Liver (tissue), 9 donors: ENCODE data around the gene NCOR2. TPM values are rescaled to one million over a fixed set of nuclear protein-coding genes. Genes with fewer than 3 reads are reported as not detected.

Source experiments
- DNase-seq: peaks from one replicate; pipeline ENCODE4 v3.0.0-alpha.2; 2017; ENCODE audit warnings: low spot score
- H3K27ac ChIP-seq, 2 donors: one replicate each; pipeline ENCODE4 v1.7.0; 2013; ENCODE audit warnings: inconsistent platforms in 2 of 2, low read length in 2 of 2, control low read depth in 1 of 2, low read depth in 1 of 2, mild to moderate bottlenecking in 1 of 2
- H3K27me3 ChIP-seq, 4 donors: one replicate each; pipeline versions ENCODE4 v1.6.1 to v1.7.0; 2013; ENCODE audit warnings: low read length in 3 of 4, inconsistent platforms in 1 of 4, mild to moderate bottlenecking in 1 of 4, moderate library complexity in 1 of 4; ENCODE audit not compliant: control insufficient read depth in 4 of 4, insufficient read depth in 4 of 4
- H3K36me3 ChIP-seq, 4 donors: one replicate each; pipeline versions ENCODE4 v1.6.1 to v1.7.0; 2013; ENCODE audit warnings: low read length in 3 of 4, mild to moderate bottlenecking in 3 of 4, low read depth in 1 of 4, moderate library complexity in 1 of 4; ENCODE audit not compliant: control insufficient read depth in 4 of 4, insufficient read depth in 3 of 4
- H3K4me1 ChIP-seq, 4 donors: one replicate each; pipeline versions ENCODE4 v1.6.1 to v1.7.0; 2013; ENCODE audit warnings: low read length in 3 of 4, mild to moderate bottlenecking in 3 of 4, moderate library complexity in 1 of 4; ENCODE audit not compliant: control insufficient read depth in 4 of 4, insufficient read depth in 4 of 4
- H3K4me3 ChIP-seq, 3 donors: one replicate each; pipeline versions ENCODE4 v1.6.1 to v1.7.0; 2013; ENCODE audit warnings: low read length in 3 of 3, control low read depth in 1 of 3, low read depth in 1 of 3, mild to moderate bottlenecking in 1 of 3
- H3K9ac ChIP-seq, 2 donors: one replicate each; pipeline ENCODE4 v1.7.0; 2013; ENCODE audit warnings: low read length in 2 of 2, mild to moderate bottlenecking in 2 of 2, moderate library complexity in 2 of 2, control low read depth in 1 of 2, low read depth in 1 of 2
- H3K9me3 ChIP-seq, 4 donors: one replicate each; pipeline versions ENCODE4 v1.6.1 to v1.7.0; 2013; ENCODE audit warnings: low read length in 3 of 4; ENCODE audit not compliant: control insufficient read depth in 4 of 4
- FOXA1 ChIP-seq: IDR thresholded peaks from 2 replicates; pipeline ENCODE4 v1.6.1; 2016; ENCODE audit warnings: antibody characterized with exemption
- FOXA2 ChIP-seq: IDR thresholded peaks from 2 replicates; pipeline ENCODE4 v1.6.1; 2016; ENCODE audit warnings: antibody characterized with exemption
- HNF4A ChIP-seq, 2 donors: conservative IDR thresholded peaks; 2 replicates each; pipeline ENCODE4 v1.6.1; 2016; ENCODE audit warnings: antibody characterized with exemption in 2 of 2, mild to moderate bottlenecking in 2 of 2
- HNF4G ChIP-seq: IDR thresholded peaks from 2 replicates; pipeline ENCODE4 v1.6.1; 2016; ENCODE audit warnings: antibody characterized with exemption
- JUND ChIP-seq, 2 donors: IDR thresholded peaks; 2 replicates each; pipeline ENCODE4 v1.6.1; 2016; ENCODE audit warnings: antibody characterized with exemption in 2 of 2
- NR2F2 ChIP-seq: IDR thresholded peaks from 2 replicates; pipeline ENCODE4 v1.6.1; 2016; ENCODE audit warnings: antibody characterized with exemption
- RAD21 ChIP-seq, 2 donors: IDR thresholded peaks; 2 replicates each; pipeline ENCODE4 v1.6.1; 2016; ENCODE audit warnings: antibody characterized with exemption in 2 of 2, mild to moderate bottlenecking in 2 of 2
- REST ChIP-seq: IDR thresholded peaks from 2 replicates; pipeline ENCODE4 v1.6.1; 2016; ENCODE audit warnings: antibody characterized with exemption, mild to moderate bottlenecking
- RXRA ChIP-seq, 2 donors: IDR thresholded peaks; 2 replicates each; pipeline ENCODE4 v1.6.1; 2017 to 2018; ENCODE audit warnings: antibody characterized with exemption in 2 of 2, mild to moderate bottlenecking in 1 of 2
- SP1 ChIP-seq: IDR thresholded peaks from 2 replicates; pipeline ENCODE4 v1.6.1; 2018; ENCODE audit warnings: antibody characterized with exemption, mild to moderate bottlenecking
- TAF1 ChIP-seq: conservative IDR thresholded peaks from 2 replicates; pipeline ENCODE4 v1.6.1; 2016; ENCODE audit warnings: antibody characterized with exemption, mild to moderate bottlenecking
- YY1 ChIP-seq: IDR thresholded peaks from 2 replicates; pipeline ENCODE4 v1.6.1; 2016; ENCODE audit warnings: antibody characterized with exemption, mild to moderate bottlenecking
- ZBTB33 ChIP-seq: IDR thresholded peaks from 2 replicates; pipeline ENCODE4 v1.6.1; 2016; ENCODE audit warnings: antibody characterized with exemption
- whole genome bisulfite sequencing: extraction: QIAGEN DNeasy Blood & Tissue Kit; methylation state at CpG from one replicate; pipeline ENCODE4 v1.1.7; 2013; 5-methylcytosine and 5-hydroxymethylcytosine counted together
- polyA plus RNA-seq, 2 donors: library from polyadenylated mRNA; stranded (reverse) in 1 of 2; unstranded in 1 of 2; fragments of 200-250 nt in 1 of 2; fragments of >200 nt in 1 of 2; fragmentation: Nextera tagmentation in 1 of 2; extraction: Ambion mirVana in 1 of 2; gene quantifications; one replicate each; pipeline versions ENCODE4 v1.2.1 to v1.2.3, GENCODE V29; 2013 to 2015
- total RNA-seq, 2 donors: library from RNA; depleted of rRNA; stranded (reverse); fragments of >200 nt; gene quantifications; one replicate each; pipeline ENCODE4 v1.2.3, GENCODE V29; 2014
- TF ChIP-seq, protein P1 (sequence below): fragments of 150-350 bp; IDR thresholded peaks from 2 replicates; pipeline ENCODE4 v1.5.1; 2017; ENCODE audit warnings: improper control_type of control experiment, low read depth, low read length; ENCODE audit not compliant: missing input control
- TF ChIP-seq, protein P2 (sequence below): IDR thresholded peaks from 2 replicates; pipeline ENCODE4 v1.6.1; 2016; ENCODE audit warnings: antibody characterized with exemption
- donor health status: healthy.
- donor health status: healthy.
- donor health status: healthy.
- donor health status: healthy.
- donor health status: healthy.

The NCOR2 gene
- total and polyA plus RNA-seq, 4 donors: 7.9 to 31.6 (median 18.1) TPM

GRCh38 chr12:124560146-124560890 lies 7.1 kb downstream of the NCOR2 start:
- H3K4me1 ChIP-seq: peaks cover 4 to 17% (median 7%) of the 10 kb centered on the region in 4 donors

DNA sequence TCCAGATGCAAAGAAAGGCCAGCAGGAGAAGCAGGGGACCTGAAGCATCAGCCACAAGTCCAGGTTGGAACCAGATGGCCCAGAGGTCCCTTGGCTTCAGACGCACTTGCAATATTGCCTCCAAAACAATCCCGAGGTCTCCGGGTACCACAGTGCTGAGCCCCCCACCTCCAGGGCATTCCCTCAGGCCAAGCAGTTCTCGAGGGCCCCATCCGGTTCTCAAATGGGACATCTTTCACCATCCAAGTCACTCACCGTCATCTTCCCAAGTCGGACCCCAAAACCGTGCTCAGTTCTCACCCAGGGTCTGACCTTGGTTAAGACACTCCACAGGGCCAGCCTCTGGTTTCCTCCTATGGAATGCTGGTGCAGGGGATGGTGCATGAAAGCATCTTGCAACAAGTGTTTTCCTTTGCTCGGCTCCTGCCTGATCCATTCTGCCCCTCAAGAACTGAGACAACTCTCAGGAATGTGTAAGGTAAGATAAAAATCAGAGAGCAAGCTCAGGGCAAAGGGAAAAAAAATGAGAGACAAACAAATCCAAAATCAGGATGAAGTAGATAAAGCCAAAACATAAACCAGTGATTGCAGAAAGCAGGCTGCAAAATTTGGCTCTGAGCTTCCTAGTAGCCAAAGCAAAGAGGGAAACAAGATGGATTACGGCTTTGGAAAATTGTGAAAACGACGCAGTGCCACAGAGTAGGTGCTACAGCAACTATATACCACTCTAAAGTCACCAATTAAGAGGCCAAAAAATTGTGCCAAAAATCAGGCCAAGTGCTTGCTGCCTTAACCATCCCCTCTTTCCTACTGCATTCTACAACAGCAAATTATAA lies 8.0 kb downstream of the NCOR2 start:
- WGBS: 95% methylated on average over 12 of the region's 12 CpGs
- H3K4me3 ChIP-seq: no peak overlapping the region
- no peaks in the 10 kb centered on the region for H3K9me3 ChIP-seq
- DNase-seq: no peak
- H3K27me3 ChIP-seq: no peaks in the 10 kb centered on the region
- H3K4me1 ChIP-seq: peaks cover under 1 to 19% (median 8%) of the 10 kb centered on the region in 4 donors
- H3K27ac ChIP-seq: no peak overlapping the region
- no peak overlapping the region for H3K9ac ChIP-seq
- TF ChIP-seq HNF4G (no peak), RXRA (IDR thresholded peaks at IDR 0.05) (no peak), FOXA1 (no peak), REST (no peak), ZBTB33 (no peak)
- TF ChIP-seq, protein P1, sequence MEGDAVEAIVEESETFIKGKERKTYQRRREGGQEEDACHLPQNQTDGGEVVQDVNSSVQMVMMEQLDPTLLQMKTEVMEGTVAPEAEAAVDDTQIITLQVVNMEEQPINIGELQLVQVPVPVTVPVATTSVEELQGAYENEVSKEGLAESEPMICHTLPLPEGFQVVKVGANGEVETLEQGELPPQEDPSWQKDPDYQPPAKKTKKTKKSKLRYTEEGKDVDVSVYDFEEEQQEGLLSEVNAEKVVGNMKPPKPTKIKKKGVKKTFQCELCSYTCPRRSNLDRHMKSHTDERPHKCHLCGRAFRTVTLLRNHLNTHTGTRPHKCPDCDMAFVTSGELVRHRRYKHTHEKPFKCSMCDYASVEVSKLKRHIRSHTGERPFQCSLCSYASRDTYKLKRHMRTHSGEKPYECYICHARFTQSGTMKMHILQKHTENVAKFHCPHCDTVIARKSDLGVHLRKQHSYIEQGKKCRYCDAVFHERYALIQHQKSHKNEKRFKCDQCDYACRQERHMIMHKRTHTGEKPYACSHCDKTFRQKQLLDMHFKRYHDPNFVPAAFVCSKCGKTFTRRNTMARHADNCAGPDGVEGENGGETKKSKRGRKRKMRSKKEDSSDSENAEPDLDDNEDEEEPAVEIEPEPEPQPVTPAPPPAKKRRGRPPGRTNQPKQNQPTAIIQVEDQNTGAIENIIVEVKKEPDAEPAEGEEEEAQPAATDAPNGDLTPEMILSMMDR: no peak
- no peaks in the 10 kb centered on the region for H3K36me3 ChIP-seq

More at GRCh38 chr12:124560146-124560890, 7.1 kb downstream of the NCOR2 start:
- H3K4me3 ChIP-seq: no peak overlapping the region
- WGBS: 90% methylated on average over 21 of the region's 21 CpGs
- TF ChIP-seq SP1 (no peak), JUND (IDR thresholded peaks at IDR 0.05) (no peak), NR2F2 (no peak), FOXA2 (no peak), HNF4A (conservative IDR thresholded peaks at IDR 0.05) (no peak), FOXA1 (no peak), REST (no peak), RXRA (IDR thresholded peaks at IDR 0.05) (no peak), TAF1 (no peak), YY1 (no peak), RAD21 (IDR thresholded peaks at IDR 0.05) (no peak)
- TF ChIP-seq, protein P2, sequence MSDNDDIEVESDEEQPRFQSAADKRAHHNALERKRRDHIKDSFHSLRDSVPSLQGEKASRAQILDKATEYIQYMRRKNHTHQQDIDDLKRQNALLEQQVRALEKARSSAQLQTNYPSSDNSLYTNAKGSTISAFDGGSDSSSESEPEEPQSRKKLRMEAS: no peak
- no peak overlapping the region for H3K27ac ChIP-seq
- no peak overlapping the region for H3K9ac ChIP-seq
- H3K9me3 ChIP-seq: no peaks in the 10 kb centered on the region
- no peaks in the 10 kb centered on the region for H3K27me3 ChIP-seq
- H3K36me3 ChIP-seq: no peaks in the 10 kb centered on the region
- DNase-seq: no peak
